Stimulated activated CD8-positive, alpha-beta memory T cell treated with anti-CD3 and anti-CD28 coated beads, Interleukin-7, amount 100 ng/mL, for 48 hours (primary cell): ENCODE results near the gene CDC40.
"Not testable (repeated sequence)": the region's sequence is repeated elsewhere in the genome, so short reads cannot be mapped to it uniquely, and the experiment has no call there.

Experiments
- DNase-seq, 2 donors: peaks; one replicate each; pipeline ENCODE4 v3.0.0-alpha.2; 2020; ENCODE audit warnings: low read depth in 1 of 2; ENCODE audit errors: extremely low read depth in 1 of 2

CDC40 gene

DNA sequence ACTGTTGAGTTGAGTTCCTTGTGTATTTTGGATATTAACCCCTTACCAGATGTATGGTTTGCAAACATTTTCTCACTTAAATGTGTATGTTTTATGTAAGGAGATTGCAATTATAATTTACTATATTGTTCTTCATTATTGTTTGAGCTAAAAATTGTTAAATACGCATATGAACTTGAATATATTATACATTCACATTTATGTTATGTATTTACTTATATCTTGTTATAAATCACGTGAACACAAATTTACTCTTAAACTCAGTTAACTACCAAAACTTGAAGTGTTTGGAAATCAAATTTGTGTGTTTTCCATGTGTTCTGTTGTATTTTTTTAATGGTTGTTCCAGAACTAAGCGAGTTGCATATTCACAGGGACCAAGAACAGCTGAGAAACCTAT, 18.3 kb downstream of the CDC40 start:
- DNase-seq = no peak

DNA sequence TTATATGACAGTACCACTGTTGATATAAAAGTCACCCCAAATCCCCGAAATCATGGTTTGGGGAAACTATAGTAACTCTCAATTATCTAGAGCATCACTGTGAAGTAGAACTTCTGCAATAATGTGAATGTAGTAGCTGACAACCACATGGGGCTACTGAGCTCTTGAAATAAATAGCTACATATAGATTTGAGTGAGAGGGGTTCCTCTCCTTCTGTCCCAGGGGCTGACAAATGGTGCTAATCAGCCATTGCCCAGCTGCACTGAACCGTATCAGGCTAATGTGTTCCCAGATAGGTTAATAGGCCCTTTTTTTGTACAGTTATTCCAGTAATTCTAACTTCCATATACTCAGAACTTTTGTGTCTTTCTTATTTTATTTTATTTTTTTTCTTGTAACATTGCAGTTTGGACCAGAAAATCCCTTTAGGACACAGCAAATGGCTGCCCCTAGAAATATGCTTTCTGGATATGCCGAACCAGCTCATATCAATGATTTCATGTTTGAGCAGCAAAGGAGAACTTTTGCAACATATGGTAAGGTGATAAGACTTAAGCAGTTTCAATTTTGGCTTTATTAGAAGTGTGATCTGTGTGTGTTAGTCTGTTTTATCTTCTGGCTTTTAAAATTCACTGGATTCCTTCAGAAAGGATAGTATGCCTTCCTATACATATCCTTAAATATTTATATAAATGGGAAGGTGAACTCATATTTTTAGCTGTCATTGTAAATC, 21.1 kb downstream of the CDC40 start:
- DNase-seq = no peak

DNA sequence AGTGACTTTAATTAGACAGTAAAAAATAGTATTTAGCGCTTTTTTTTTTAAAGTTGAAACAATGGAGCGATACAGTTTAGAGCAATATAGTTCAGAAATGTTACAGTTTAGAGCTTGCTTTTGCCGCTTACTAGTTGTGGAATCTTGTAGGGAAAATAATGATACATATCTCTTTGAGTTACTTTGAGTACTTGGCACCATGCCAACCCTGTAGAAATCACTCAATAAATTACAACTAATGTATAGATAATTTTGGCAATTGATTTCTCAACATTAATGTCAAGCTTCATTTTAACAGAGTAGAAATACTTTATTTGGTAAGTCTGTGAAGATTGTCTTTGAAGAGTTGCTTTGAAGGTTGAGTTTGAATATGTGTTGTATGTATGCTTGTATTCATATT, 27.4 kb downstream of the CDC40 start:
- DNase-seq = no peak

DNA sequence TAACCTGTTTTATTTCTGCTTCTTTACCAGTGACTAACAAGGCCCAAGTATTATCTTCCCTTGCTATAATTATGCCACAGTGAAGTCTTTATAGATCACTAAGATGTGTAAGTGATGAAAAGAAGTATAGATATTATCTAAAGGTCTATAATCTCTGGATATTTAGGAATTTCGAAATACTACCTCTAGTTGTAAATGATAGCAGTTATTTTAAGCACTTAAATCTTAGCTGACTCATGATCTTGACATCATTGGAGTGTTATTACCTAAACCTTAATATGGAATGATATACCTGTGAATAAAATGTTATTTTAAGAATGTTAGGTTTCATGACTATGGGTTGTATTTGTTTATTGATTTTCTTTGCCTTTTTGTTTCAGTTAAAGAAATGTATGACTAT, 31.5 kb downstream of the CDC40 start:
- DNase-seq = no peak

DNA sequence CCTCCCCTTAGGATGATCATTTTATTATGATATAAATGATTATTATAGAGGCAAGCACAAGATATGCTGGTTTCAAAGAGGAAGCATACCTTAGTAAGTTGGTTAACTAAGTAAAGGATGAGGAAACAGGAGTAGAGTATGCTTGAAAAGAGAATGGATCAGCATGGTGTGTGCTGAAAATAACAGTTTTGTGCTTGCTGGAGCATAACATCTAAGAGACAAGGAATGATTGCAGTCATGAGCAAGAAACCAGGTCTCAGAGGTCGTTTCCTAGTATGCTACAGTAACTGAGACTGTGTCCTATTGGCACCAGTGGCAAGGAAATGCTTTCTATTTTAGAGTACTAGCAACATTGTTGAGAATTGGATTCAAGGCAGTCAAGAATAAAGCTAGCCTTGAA, 34.1 kb downstream of the CDC40 start:
- DNase-seq = no peak

DNA sequence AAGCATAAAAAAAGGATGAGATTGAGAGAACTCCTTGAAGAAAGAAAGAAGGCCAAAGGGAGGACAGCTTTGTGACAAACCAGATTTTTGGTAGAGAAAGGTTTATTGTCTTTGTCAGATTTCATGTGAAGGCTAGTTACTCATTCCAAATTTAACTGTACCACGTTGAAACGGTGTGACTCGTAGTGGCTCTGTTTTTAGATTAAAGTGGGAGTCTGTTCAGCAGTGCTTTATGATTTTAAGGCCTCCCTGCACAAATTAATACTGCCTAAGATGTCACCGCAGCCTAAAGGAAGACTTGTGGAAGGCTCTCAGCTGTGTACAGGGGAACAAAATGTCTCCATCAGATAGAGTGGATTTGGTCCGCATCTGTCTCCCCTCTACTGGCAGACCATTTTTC, 35.9 kb downstream of the CDC40 start:
- no peak for DNase-seq

DNA sequence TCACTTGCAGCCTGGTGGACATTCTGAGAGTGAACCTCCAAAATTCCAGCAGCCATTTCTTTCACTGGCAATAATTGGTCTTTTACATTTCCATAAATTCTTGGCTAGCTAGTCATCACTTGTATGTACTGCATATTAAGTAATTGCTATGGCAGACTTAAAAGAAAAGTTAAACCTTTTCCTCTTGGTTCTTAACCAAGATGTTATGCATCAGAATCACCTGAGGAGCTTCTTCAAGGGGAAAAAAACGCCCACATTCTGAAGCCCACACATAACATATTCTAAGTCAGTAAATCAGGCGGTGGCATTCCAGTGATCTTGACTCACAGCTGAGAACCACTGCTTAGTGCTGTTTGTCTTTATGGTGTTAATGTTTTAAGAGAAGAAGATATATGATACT, 37.0 kb downstream of the CDC40 start:
- DNase-seq = no peak

DNA sequence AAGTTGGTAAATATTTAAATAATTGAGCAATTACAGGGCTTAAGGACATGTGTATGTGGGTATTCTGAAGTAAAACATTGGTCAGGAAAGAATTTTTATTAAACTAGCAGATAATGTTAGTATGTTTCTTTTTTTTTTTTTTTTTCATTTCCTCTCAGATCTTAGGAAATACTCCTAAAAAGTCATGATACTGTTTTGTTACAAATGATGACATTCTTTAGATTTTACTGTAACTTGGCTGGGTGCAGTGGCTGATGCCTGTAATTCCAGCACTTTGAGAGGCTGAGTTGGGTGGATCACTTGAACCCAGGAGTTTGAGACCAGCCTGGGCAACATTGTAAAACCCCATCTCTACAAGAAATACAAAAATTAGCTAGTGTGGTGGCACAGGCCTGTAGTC, 41.5 kb downstream of the CDC40 start:
- no peak for DNase-seq

DNA sequence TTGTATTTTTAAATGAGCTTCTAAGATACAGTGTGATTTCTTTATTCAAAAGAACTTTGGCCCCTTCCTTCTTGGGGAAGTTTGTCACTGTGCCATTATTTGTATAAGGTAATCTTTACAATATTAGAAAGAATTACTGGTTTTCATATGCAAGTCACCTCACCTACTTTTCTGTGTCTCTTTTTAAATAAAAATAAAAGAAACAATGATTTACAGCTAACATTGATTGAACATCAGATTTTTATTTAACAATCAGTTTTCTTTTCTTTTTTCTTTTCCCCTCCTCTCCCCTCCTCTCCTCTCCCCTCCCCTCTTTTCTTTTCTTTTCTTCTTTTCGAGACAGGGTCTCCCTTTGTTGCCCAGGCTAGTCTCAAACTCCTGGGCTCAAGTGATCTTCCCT, 46.0 kb downstream of the CDC40 start:
- no peak for DNase-seq

DNA sequence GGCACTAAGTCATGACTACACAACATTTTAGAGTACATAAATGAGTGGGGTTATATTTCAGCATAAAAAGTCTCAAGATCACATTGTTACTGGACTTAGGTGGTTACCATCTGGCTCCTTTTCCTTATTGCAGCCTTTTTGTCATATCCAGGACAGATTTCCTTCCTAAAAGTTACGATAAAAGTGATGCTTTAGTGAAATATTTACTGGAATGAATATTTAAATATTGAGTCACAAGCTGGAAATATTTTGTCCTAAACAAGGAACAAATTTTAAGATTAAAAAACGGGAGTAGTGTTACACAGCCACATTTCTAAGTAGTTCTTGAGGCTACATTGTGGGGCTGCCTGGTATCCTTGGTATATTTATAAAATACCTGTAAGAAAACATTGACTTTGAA, 52.2 kb downstream of the CDC40 start:
- no peak for DNase-seq

DNA sequence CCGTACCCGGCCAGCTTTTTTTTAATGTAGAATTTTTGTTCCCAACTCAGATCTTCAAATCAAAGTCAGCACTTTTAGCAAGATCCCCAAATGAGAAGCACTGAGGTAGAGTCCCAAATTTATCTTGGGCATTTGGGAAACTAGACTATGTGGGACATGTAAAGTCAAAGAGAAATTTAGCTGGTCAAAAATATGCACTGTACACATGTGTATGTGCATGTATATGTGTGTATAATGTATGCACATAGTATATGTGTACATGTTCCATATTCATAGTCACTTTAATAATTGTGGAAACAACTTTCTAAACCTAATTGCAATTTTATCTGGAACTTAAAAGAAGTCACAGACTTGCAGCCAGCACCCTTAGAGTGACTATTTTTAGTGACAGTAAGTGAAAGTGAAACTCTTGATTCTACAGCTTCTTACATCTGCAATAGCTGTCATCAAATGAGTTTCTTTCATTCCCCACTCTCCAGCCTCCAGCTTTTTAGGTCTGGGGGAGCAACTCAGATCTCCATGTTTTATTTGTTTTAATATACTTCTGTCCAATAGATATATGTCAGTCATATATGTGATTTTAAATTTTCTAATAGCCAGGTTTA, 53.6 kb downstream of the CDC40 start:
- no peak for DNase-seq

DNA sequence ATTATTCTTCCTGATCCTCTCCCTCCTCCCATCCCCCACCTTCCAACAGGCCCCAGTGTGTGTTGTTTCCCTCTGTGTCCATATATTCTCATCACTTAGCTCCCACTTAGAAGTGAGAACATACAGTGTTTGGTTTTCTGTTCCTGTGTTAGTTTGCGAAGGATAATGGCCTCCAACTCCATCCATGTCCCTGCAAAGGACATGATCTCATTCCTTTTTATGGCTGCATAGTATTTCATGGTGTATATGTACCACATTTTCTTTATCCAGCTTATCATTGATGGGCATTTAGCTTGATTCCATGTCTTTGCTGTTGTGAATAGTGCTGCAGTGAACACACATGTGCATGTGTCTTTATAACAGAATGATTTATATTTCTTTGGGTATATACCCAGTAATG, 55.8 kb downstream of the CDC40 start:
- DNase-seq = not testable (repeated sequence)

DNA sequence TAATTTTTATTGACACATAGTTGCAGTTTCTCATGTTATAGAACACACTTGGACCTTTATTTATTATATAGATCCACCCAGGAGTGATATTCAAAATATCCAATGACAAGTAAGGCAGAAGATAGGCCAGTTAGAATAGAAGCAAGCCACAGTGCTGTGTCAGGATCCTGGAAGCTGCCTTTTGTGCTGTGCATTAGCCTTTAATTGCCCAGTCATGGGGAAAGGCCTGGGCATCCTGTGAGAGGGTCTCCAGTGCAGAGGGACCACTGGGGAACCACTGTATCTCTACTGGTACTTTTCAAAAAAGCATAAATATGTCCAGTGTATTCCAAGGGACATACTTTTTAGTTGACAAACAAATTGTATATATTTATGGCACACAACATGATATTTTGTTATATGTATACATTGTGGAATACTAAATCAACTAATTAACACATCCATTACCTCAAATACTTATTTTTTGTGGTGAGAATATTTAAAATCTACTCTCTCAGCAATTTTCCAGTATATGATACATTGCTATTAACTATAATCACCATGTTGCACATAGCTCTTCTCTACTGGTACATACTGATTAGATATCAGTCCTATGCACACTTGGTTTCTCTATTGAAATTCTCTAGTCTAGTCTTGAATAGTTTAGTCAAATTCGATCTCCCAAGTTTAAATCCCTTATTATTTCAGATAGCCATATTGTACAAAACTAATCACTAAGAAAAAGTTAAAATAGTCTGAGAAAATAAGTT, 59.5 kb downstream of the CDC40 start:
- DNase-seq = no peak

DNA sequence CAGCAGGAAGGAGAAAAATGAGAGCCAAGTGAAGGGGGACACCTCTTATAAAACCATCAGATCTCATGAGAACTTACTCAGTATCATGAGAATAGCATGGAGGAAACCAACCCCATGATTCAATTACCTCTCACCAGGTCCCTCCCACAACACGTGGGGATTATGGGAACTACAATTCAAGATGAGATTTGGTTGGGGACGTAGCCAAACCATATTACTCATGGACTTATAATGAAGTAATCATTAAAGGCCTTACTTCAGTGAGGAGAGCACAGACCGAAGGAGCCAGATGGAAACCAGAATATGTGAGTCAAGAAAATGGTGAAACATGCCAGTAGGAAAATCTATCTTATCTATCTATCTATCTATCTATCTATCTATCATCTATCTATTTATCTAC, 64.4 kb downstream of the CDC40 start:
- DNase-seq = not testable (repeated sequence)

DNA sequence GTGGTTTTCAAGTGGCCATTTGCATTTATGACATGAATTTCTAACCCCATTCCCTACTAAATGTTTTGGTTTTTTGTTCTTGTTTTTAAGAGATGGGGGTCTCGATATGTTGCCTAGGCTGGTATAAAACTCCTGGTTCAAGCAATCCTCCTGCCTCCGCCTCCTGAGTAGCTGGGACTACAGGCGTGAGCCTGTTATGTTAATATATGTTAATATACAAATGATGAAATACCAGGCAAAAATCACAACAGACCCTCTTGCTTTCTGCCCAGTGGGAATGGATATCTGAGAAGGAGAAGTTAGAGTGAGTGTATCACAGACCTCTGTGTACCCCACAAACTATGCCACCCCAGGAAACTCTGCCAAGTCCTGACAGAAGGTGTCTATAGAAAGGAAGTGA, 66.2 kb downstream of the CDC40 start:
- DNase-seq = no peak

DNA sequence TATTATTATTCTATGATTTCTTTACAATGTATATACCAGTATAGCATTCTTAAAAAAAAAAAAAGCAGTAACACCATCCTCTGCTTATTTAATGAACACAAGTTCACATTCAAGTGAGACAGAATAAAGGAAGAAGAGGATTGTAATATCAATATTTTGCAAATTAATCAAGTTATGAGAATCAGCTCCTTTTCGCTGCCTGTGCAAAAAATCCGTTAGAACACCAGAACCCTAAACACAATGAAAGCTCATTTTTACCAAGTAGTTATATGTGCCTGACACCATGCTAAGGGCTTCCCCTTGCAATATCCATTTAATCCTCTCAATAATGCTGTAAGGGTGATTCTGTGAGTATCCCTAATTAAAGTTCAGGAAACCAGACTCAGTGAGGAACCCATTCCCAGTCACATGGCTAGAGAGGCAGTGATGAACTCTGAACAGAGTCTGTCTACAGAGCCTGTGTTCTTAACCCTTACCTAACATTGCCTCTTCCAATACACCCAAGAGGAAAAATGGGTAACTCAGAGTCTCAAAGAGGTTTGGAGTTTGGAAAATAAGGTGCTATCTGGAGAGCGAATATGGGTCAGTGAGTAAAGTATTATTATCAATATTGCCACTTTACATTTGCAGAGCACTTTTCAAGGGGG, 66.8 kb downstream of the CDC40 start:
- DNase-seq = no peak

DNA sequence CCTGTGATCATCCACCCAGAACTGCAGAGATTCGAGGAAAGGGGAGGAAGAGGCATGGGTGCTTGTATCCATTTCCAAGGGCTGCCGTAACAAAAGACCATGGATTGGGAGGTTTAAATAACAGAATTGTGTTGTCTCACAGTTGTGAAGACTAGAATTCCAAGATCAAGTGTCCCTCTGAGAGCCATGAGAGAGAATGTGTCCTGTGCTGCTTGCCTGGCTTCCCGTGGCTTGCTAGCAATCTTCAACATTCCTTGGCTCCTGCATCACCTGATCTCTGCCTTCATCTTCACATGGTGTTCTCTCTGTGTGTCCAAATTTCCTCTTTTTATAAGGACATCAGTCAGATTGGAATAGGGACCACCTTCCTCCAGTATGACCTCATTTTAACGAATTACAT, 69.8 kb downstream of the CDC40 start:
- DNase-seq = no peak

DNA sequence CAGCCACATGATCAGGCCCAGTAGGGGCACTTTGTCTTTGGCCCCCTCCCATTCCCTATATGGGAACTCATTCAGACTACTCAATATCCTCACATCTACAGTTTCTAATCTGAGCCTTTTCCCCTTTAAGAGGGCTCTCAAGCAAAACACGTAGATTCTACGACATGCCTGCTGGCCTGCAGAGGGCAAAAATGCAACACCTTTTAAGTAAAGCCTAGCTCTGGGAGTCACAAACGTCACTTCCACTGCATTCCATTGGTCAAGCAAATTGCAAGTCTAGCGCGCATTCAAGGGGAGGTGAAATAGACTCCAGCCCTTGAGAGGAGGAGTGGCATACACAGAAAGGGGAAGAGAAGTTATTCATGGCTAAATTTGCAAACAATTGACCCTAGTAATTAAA, 70.6 kb downstream of the CDC40 start:
- DNase-seq = no peak

DNA sequence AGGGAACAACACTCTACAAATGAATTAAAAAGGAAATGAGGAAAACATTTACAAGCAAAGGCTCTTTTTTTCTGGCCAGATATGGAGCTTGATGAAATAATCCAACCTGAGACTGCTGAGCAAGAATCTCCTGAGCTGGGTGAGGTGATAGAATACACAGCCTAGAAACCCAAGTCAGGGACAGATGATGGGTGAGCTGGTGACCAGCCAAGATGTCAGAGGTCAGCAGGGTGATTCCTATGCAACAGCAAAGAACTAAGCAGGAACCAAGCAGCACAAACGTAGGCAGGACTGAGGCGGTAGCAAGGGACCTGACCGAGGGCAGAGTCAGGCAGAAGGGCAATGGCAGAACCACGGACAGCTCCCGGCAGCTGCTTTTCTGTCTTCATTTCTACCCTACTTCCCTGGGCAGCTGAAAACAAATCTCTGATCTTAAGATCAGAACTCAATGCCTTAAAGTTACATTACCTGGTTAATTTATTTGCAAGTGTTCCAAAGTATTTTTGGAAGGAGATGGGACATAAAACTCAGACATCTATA, 75.1 kb downstream of the CDC40 start:
- DNase-seq = no peak

DNA sequence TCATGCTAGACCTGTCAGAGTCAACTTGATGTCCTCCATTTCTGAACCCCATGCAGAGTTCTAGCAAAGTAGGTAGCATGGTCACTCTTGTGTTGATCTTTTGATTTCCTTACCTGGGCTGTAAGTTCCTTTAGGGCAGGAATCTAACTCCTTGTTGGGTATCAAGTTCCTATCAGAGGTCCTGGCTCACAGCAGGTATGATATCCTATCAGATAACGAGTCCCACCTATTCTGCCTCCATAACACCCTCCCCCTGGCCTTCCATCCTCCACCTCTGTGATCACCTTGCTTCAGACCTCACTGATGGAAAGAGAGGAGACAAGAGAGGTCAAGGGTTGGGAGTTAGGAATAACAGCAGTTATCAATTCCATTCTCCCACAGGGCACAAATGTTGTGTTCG, 76.1 kb downstream of the CDC40 start:
- DNase-seq = no peak

DNA sequence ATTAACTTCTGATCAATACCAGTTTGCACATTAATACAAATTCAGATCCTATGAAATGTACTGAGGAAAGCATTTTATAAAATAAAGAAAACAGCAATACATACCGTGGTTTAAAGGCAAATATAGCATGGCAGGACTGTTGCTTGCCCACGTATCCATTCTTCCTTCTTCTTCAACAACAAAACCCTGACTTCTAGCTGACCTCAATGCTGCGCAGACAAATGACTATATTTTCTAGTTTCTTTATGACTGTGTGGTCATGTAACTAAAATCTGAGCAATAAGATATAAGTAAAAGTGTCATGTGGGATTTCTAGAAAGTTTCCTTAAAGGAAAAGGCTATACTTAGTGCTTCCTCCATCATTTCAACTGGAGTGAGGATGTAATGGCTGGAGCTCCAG, 85.0 kb downstream of the CDC40 start:
- no peak for DNase-seq

DNA sequence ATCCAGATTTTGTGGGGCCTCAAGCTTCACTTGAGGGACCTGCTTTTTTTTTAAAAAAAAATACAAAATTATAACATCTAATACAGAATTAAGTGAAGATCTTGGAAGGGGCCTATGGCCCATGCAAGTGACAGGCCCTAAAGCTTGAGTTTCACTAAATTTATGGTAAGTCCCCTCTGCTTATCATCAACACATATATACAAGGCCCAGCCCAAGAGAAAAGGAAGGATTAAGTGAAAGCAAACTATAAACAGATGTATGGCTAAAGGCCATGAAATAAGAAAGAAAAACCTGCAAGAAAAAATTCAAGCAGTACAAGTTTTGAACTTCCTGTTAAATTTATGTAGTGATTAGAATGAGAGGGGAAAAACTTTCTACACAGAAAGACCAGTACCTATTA, 86.8 kb downstream of the CDC40 start:
- no peak for DNase-seq
